GM12801 (cell line): Measurements from ENCODE around the gene HSH2D.

Experiments
- CTCF ChIP-seq: IDR thresholded peaks from one replicate; pipeline ENCODE4 v1.5.1; 2011; ENCODE audit warnings: control low read depth; ENCODE audit not compliant: insufficient read length; ENCODE audit errors: extremely low read depth

HSH2D gene

GRCh38 chr19:16136185-16136999, 7.1 kb upstream of the HSH2D start:
- TF ChIP-seq CTCF = no peak

- no peak for TF ChIP-seq CTCF
Observed at GRCh38 chr19:16139752-16140151, 3.7 kb upstream of the HSH2D start.

- TF ChIP-seq CTCF = no peak
Observed at GRCh38 chr19:16141043-16141442, 2.4 kb upstream of the HSH2D start.

GRCh38 chr19:16142032-16142580, 1.4 kb upstream of the HSH2D start:
- TF ChIP-seq CTCF = no peak

GRCh38 chr19:16144216-16144581, 714 bp downstream of the HSH2D start:
- TF ChIP-seq CTCF = no peak

GRCh38 chr19:16146112-16146511, 2.6 kb downstream of the HSH2D start:
- TF ChIP-seq CTCF = no peak

- no peak for TF ChIP-seq CTCF
Observed at GRCh38 chr19:16148443-16149229, 5.2 kb downstream of the HSH2D start.
